Mucosa of gallbladder (tissue), 1 donor: ENCODE results near the gene OR2L8. TPM values are rescaled to one million over a fixed set of nuclear protein-coding genes. Genes with fewer than 3 reads are reported as not detected.

Experiments used
- DNase-seq: peaks from one replicate; pipeline ENCODE4 v3.0.0-alpha.2; 2020; ENCODE audit warnings: low spot score
- total RNA-seq: library from RNA; stranded (reverse); gene quantifications from one replicate; pipeline ENCODE4 v1.2.1, GENCODE V29; 2021
- donor health status: DM: no; HTN: no; CAD: no.

Gene OR2L8
- total RNA-seq: not detected

GRCh38 chr1:247948558-247948957, at the start of gene OR2L8:
Gene OR2L8 (plus strand): TSS chr1:247948858. CDS start chr1:247948858, 0 bp downstream.
- no peak for DNase-seq

- DNase-seq: no peak
Observed at GRCh38 chr1:247904122-247904521, 44.5 kb upstream of the OR2L8 start.

- DNase-seq: no peak
Observed at GRCh38 chr1:247905181-247905580, 43.5 kb upstream of the OR2L8 start.

GRCh38 chr1:247905910-247906503, 42.7 kb upstream of the OR2L8 start:
- DNase-seq: no peak

- no peak for DNase-seq
Observed at GRCh38 chr1:247906504-247907047, 42.1 kb upstream of the OR2L8 start.

GRCh38 chr1:247908766-247909165, 39.9 kb upstream of the OR2L8 start:
- no peak for DNase-seq

GRCh38 chr1:247913786-247914185, 34.9 kb upstream of the OR2L8 start:
- no peak for DNase-seq

- DNase-seq: no peak
Observed at GRCh38 chr1:247914941-247915662, 33.6 kb upstream of the OR2L8 start.

- DNase-seq: no peak
Observed at GRCh38 chr1:247919952-247920351, 28.7 kb upstream of the OR2L8 start, which contains the start of gene OR2T8. Gene OR2T8 (plus strand): TSS chr1:247920252. CDS start chr1:247921018, 766 bp downstream.

- no peak for DNase-seq
Observed at GRCh38 chr1:247923941-247924340, 24.7 kb upstream of the OR2L8 start.

- DNase-seq: no peak
Observed at GRCh38 chr1:247924868-247925267, 23.8 kb upstream of the OR2L8 start, which contains the start of gene OR2AJ1. Gene OR2AJ1 (plus strand): TSS chr1:247924889. CDS start chr1:247933769, 8,880 bp downstream.

- no peak for DNase-seq
Observed at GRCh38 chr1:247933989-247934388, 14.7 kb upstream of the OR2L8 start.

GRCh38 chr1:247935781-247936180, 12.9 kb upstream of the OR2L8 start:
- DNase-seq: no peak

GRCh38 chr1:247936415-247936814, 12.2 kb upstream of the OR2L8 start:
- DNase-seq: no peak

GRCh38 chr1:247936965-247937734, 11.5 kb upstream of the OR2L8 start:
- peak; percentile 49 for DNase-seq

- no peak for DNase-seq
Observed at GRCh38 chr1:247942624-247943023, 6.0 kb upstream of the OR2L8 start.

- DNase-seq: no peak
Observed at GRCh38 chr1:247953408-247953807, 4.8 kb downstream of the OR2L8 start.

- DNase-seq: no peak
Observed at GRCh38 chr1:247961791-247962190, 13.1 kb downstream of the OR2L8 start.

- DNase-seq: no peak
Observed at GRCh38 chr1:247962911-247963588, 14.4 kb downstream of the OR2L8 start.

GRCh38 chr1:247964933-247965332, 16.3 kb downstream of the OR2L8 start, which contains the start of gene OR2AK2:
Gene OR2AK2 (plus strand): TSS chr1:247965233. CDS start chr1:247965377, 144 bp downstream.
- no peak for DNase-seq

- DNase-seq: no peak
Observed at GRCh38 chr1:247966532-247967204, 18.0 kb downstream of the OR2L8 start.
